Smooth muscle cell (in vitro differentiated cells): ENCODE data around the gene LRRC3. TPM values are rescaled to one million over a fixed set of nuclear protein-coding genes. Genes with fewer than 3 reads are reported as not detected.

Experiments
- DNase-seq: peaks from one replicate; lab custom pipeline; 2025; ENCODE audit not compliant: unreplicated experiment; lab: John Stamatoyannopoulos, UW
- H2AFZ ChIP-seq: fragments of 200-600 bp; sonication (generic); 2 replicates; pipeline ENCODE4 v1.6.0; 2016; ENCODE audit warnings: antibody characterized with exemption, low read depth, mild to moderate bottlenecking
- H3F3A ChIP-seq: fragments of 200-600 bp; sonication (generic); 2 replicates; pipeline ENCODE4 v1.6.0; 2017; ENCODE audit warnings: antibody characterized with exemption, low read depth
- H3K27ac ChIP-seq: fragments of 200-600 bp; sonication (generic); 2 replicates; pipeline ENCODE4 v1.5.1; 2016; ENCODE audit warnings: low read depth, mild to moderate bottlenecking
- H3K27me3 ChIP-seq: fragments of 200-600 bp; sonication (generic); 2 replicates; pipeline ENCODE4 v1.6.1; 2016; ENCODE audit warnings: low read depth, mild to moderate bottlenecking
- H3K36me3 ChIP-seq: fragments of 200-600 bp; sonication (generic); 2 replicates; pipeline ENCODE4 v1.5.1; 2016; ENCODE audit warnings: low read depth
- H3K4me1 ChIP-seq: fragments of 200-600 bp; sonication (generic); 2 replicates; pipeline ENCODE4 v1.5.1; 2016; ENCODE audit warnings: low read depth
- H3K4me2 ChIP-seq: fragments of 200-600 bp; sonication (generic); 2 replicates; pipeline ENCODE4 v1.6.0; 2016; ENCODE audit warnings: mild to moderate bottlenecking
- H3K4me3 ChIP-seq: fragments of 200-600 bp; sonication (generic); 2 replicates; pipeline ENCODE4 v1.5.1; 2016; ENCODE audit warnings: mild to moderate bottlenecking
- H3K79me2 ChIP-seq: fragments of 200-600 bp; sonication (generic); 2 replicates; pipeline ENCODE4 v1.6.0; 2016; ENCODE audit warnings: low read depth, mild to moderate bottlenecking
- H3K9ac ChIP-seq: fragments of 200-600 bp; sonication (generic); 2 replicates; pipeline ENCODE4 v1.6.0; 2016; ENCODE audit warnings: low read depth
- H3K9me3 ChIP-seq: fragments of 200-600 bp; sonication (generic); replicated peaks from 2 replicates; pipeline ENCODE4 v1.5.1; 2016; ENCODE audit warnings: low read depth
- H4K20me1 ChIP-seq: fragments of 200-600 bp; sonication (generic); 2 replicates; pipeline ENCODE4 v1.6.0; 2016; ENCODE audit warnings: low read depth
- WGBS: methylation state at CpG from one replicate; pipeline ENCODE4 v1.1.7; 2016; ENCODE audit warnings: low lambda C conversion rate; 5-methylcytosine and 5-hydroxymethylcytosine counted together
- polyA plus RNA-seq: library from polyadenylated mRNA; unstranded; fragments of >200 nt; fragmentation: Nextera tagmentation; extraction: Ambion mirVana; gene quantifications from 2 replicates; pipeline ENCODE4 v1.2.1, GENCODE V29; 2016
- total RNA-seq: library from RNA; depleted of rRNA; stranded (reverse); fragments of >200 nt; gene quantifications from 2 replicates; pipeline ENCODE4 v1.2.3, GENCODE V29; 2014
- TF ChIP-seq, protein P1 (sequence below): fragments of 200-600 bp; sonication (generic); IDR thresholded peaks from 2 replicates; pipeline ENCODE4 v1.5.1; 2017; ENCODE audit warnings: borderline replicate concordance, mild to moderate bottlenecking, antibody characterized with exemption; ENCODE audit not compliant: insufficient read depth, poor library complexity, severe bottlenecking

LRRC3 gene
- total and polyA plus RNA-seq, 2 experiments from 2014 or later: 4.9 to 5.3 TPM

DNA sequence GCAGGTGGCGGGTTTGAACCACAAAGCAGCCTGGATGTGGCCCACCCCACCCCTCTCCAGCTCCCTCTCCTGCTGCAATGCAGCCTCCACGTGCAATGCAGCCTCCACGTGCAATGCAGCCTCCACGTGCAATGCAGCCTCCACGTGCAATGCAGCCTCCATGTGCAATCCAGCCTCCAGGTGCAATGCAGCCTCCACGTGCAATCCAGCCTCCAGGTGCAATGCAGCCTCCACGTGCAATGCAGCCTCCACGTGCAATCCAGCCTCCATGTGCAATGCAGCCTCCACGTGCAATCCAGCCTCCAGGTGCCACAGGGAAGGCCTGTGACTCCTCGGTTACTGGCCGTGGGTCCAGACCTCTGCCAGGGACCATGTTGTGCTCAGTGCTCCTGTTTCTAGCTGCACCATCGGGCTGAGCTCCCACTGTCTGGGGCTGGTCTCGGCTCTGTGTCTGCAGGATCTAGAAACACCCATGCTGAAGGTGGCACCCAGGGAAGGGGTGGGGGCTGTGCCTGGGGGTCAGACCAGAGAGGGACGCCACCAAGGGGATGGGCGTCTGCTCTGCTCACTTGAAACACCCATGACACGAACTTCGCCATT is 11.9 kb upstream of the LRRC3 start:
- Histone ChIP-seq H3K4me3 (no peak overlapping the region), H3K9ac (no peak overlapping the region), H2AFZ (no peak overlapping the region), H3K4me1 (no peaks in the 10 kb centered on the region), H3K4me2 (no peak overlapping the region), H3K36me3 (no peaks in the 10 kb centered on the region), H3K27ac (no peak overlapping the region), H3F3A (no peaks in the 10 kb centered on the region), H4K20me1 (no peaks in the 10 kb centered on the region), H3K79me2 (no peaks in the 10 kb centered on the region), H3K27me3 (no peaks in the 10 kb centered on the region), H3K9me3 (no peaks in the 10 kb centered on the region)
- DNase-seq: no peak
- WGBS: 82% methylated on average over 16 of the region's 17 CpGs
- TF ChIP-seq, protein P1, sequence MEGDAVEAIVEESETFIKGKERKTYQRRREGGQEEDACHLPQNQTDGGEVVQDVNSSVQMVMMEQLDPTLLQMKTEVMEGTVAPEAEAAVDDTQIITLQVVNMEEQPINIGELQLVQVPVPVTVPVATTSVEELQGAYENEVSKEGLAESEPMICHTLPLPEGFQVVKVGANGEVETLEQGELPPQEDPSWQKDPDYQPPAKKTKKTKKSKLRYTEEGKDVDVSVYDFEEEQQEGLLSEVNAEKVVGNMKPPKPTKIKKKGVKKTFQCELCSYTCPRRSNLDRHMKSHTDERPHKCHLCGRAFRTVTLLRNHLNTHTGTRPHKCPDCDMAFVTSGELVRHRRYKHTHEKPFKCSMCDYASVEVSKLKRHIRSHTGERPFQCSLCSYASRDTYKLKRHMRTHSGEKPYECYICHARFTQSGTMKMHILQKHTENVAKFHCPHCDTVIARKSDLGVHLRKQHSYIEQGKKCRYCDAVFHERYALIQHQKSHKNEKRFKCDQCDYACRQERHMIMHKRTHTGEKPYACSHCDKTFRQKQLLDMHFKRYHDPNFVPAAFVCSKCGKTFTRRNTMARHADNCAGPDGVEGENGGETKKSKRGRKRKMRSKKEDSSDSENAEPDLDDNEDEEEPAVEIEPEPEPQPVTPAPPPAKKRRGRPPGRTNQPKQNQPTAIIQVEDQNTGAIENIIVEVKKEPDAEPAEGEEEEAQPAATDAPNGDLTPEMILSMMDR: no peak

DNA sequence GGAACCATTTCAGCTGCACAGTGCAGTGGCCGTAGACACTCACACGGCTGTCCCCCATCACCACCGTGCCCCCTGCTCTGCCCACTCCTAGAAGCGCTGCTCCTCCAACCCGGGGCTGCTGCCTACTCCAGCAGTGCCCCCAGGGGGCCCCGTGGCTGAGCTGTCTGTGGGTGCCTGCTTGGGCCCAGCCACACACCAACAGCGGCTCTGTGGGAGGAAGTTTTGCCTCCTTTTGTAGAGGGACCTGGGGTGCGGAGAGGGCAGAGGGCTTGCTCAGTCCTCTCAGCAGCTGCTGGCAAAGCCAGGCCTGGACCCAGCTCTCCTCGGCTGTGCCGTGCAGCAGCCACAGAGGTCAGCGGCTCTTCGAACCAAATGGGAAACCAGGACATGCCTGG is 11.4 kb upstream of the LRRC3 start:
- Histone ChIP-seq H3K4me1 (no peaks in the 10 kb centered on the region), H3K4me3 (no peak overlapping the region), H3K27ac (no peak overlapping the region), H3K79me2 (no peaks in the 10 kb centered on the region), H3F3A (no peaks in the 10 kb centered on the region), H3K9me3 (no peaks in the 10 kb centered on the region), H2AFZ (no peak overlapping the region), H3K36me3 (no peaks in the 10 kb centered on the region), H3K4me2 (no peak overlapping the region), H3K27me3 (no peaks in the 10 kb centered on the region), H4K20me1 (no peaks in the 10 kb centered on the region), H3K9ac (no peak overlapping the region)
- DNase-seq: no peak
- TF ChIP-seq, protein P1: no peak
- 93% methylated on average over 12 of the region's 12 CpGs for WGBS

DNA sequence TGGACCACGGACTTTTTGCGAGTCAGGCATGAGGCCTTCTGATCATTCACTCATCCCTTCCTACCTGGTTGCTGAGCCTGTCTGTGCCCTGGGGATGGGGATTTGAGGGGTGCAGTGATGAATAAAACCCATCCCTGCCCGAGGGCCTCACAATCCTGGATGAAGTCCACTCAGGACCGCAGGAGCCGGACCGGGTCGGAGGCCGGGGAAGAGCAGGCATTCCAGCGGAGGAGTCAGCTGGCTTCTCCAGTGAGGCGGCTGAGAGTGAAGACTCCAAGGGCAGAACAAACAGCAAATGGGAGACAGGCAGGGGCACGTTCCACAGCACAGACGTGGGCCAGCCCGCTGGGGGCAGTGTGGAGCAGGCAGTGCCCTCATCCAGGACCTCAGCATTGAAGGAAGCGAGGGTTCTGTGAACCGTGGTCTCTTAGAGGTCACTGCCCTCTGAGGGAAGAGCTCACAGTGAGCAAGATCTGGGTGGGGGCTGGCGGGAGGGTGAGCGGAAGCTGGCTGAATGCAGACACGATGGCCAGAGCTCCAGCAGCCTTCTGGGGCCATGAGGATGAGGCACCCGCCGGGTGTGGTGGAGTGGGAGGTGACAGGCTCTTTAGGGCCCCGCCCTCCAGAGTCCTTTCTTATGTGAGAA is 10.9 kb upstream of the LRRC3 start:
- Histone ChIP-seq H4K20me1 (no peaks in the 10 kb centered on the region), H3K27me3 (no peaks in the 10 kb centered on the region), H3K9ac (no peak overlapping the region), H3K4me1 (no peaks in the 10 kb centered on the region), H3K4me3 (no peak overlapping the region), H3K4me2 (no peak overlapping the region), H3F3A (no peaks in the 10 kb centered on the region), H3K27ac (no peak overlapping the region), H3K9me3 (no peaks in the 10 kb centered on the region), H3K36me3 (no peaks in the 10 kb centered on the region), H2AFZ (no peak overlapping the region), H3K79me2 (no peaks in the 10 kb centered on the region)
- DNase-seq: no peak
- TF ChIP-seq, protein P1: no peak
- WGBS: 76% methylated on average over 21 of the region's 21 CpGs

DNA sequence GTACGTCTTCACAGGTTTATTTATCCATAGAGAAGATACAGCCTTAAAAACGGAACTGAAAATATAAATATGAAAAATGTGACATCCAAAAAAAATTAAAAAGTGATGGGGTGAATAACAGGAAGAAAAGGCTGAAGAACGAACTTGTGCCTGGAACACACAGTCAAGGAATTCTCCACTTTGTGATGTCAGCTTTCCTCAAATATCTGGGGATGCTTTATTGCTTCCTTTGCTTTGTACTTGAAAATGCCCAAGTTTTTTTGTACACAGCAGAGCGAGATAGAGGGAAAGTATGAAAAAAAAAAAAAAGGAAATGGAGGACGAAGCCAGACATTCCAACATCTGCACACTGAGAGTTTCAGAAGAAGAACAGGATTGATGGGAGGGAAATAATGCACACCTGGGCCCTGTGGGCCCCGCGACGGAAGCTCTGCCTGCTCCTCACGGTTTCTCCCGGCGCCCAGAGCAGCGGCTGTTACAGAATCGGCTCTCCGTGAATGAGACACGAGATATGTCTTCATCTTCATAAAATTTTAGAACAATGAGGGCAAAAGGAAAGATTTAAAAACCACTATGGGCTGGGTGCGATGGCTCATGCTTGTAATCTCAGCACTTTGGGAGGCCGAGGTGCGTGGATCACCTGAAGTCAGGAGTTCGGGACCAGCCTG is 10.0 kb upstream of the LRRC3 start:
- Histone ChIP-seq H3K4me1 (no peaks in the 10 kb centered on the region), H2AFZ (no peak overlapping the region), H3K36me3 (no peaks in the 10 kb centered on the region), H3K27ac (no peak overlapping the region), H4K20me1 (no peaks in the 10 kb centered on the region), H3K4me2 (no peak overlapping the region), H3F3A (no peaks in the 10 kb centered on the region), H3K9me3 (no peaks in the 10 kb centered on the region), H3K27me3 (no peaks in the 10 kb centered on the region), H3K4me3 (no peak overlapping the region), H3K9ac (no peak overlapping the region), H3K79me2 (no peaks in the 10 kb centered on the region)
- TF ChIP-seq, protein P1: no peak
- WGBS: 88% methylated on average over 19 of the region's 19 CpGs
- DNase-seq: no peak
